GM23338 (cell line): ENCODE data around the gene PTPRC. TPM values are rescaled to one million over a fixed set of nuclear protein-coding genes. Genes with fewer than 3 reads are reported as not detected.
A peak's percentile ranks its signal among the peaks of the same experiment; 100 is the strongest.

Experiments
- ATAC-seq: fragments of 200-7000 bp; cut with Tn5 transposase; 3 replicates; pipeline ENCODE4 v1.9.1; 2020
- DNase-seq: peaks from one replicate; pipeline ENCODE4 v3.0.0-alpha.2; 2015; ENCODE audit warnings: low spot score
- H2AFZ ChIP-seq: fragments of 200-600 bp; sonication (generic); 2 replicates; pipeline ENCODE4 v1.8.0; 2016; ENCODE audit warnings: antibody characterized with exemption, mild to moderate bottlenecking, moderate library complexity
- H3F3A ChIP-seq: fragments of 200-600 bp; sonication (generic); replicated peaks from 2 replicates; pipeline ENCODE4 v1.8.0; 2017; ENCODE audit warnings: antibody characterized with exemption, mixed run types, low read depth
- H3K27ac ChIP-seq: fragments of 200-600 bp; sonication (generic); 2 replicates; pipeline ENCODE4 v1.6.1; 2016; ENCODE audit warnings: low read depth
- H3K27me3 ChIP-seq: fragments of 200-600 bp; sonication (generic); 2 replicates; pipeline ENCODE4 v1.8.0; 2016; ENCODE audit warnings: mild to moderate bottlenecking, mixed run types, moderate library complexity; ENCODE audit not compliant: insufficient read depth
- H3K36me3 ChIP-seq: fragments of 200-600 bp; sonication (generic); 2 replicates; pipeline ENCODE4 v1.8.0; 2016; ENCODE audit warnings: mild to moderate bottlenecking; ENCODE audit not compliant: insufficient read depth
- H3K4me1 ChIP-seq: fragments of 200-600 bp; sonication (generic); 2 replicates; pipeline ENCODE4 v1.8.0; 2016; ENCODE audit warnings: mild to moderate bottlenecking, moderate library complexity; ENCODE audit not compliant: insufficient read depth
- H3K4me2 ChIP-seq: fragments of 200-600 bp; sonication (generic); 2 replicates; pipeline ENCODE4 v1.7.1; 2017; ENCODE audit warnings: mixed run types
- H3K4me3 ChIP-seq: fragments of 200-600 bp; sonication (generic); 2 replicates; pipeline ENCODE4 v1.6.1; 2016; ENCODE audit warnings: mixed run types
- H3K79me2 ChIP-seq: fragments of 200-600 bp; sonication (generic); replicated peaks from 2 replicates; pipeline ENCODE4 v1.8.0; 2017; ENCODE audit warnings: mild to moderate bottlenecking; ENCODE audit not compliant: insufficient read depth
- H3K9me2 ChIP-seq: fragments of 200-600 bp; sonication (generic); 2 replicates; pipeline ENCODE4 v1.8.0; 2017; ENCODE audit not compliant: insufficient read depth
- H4K20me1 ChIP-seq: fragments of 200-600 bp; sonication (generic); replicated peaks from 2 replicates; pipeline ENCODE4 v1.8.0; 2017; ENCODE audit warnings: mild to moderate bottlenecking; ENCODE audit not compliant: insufficient read depth
- H3K27ac Mint-ChIP-seq: 2 replicates; pipeline ENCODE4 v1.8.0; 2020; ENCODE audit warnings: inconsistent platforms, mild to moderate bottlenecking, moderate library complexity, mixed read lengths
- H3K27me3 Mint-ChIP-seq: 3 replicates; pipeline ENCODE4 v1.8.0; 2022; ENCODE audit warnings: low read depth, mild to moderate bottlenecking, moderate library complexity, mixed read lengths, inconsistent platforms; ENCODE audit not compliant: insufficient read depth, poor library complexity
- H3K36me3 Mint-ChIP-seq: 3 replicates; pipeline ENCODE4 v1.8.0; 2021; ENCODE audit warnings: low read depth, mild to moderate bottlenecking, inconsistent platforms, moderate library complexity, mixed read lengths
- H3K4me1 Mint-ChIP-seq: 3 replicates; pipeline ENCODE4 v1.8.0; 2020; ENCODE audit warnings: mild to moderate bottlenecking, inconsistent platforms, mixed read lengths
- H3K4me3 Mint-ChIP-seq: 3 replicates; pipeline ENCODE4 v1.8.0; 2021; ENCODE audit warnings: moderate library complexity, mild to moderate bottlenecking, inconsistent platforms, mixed read lengths
- H3K9me3 Mint-ChIP-seq: 3 replicates; pipeline ENCODE4 v1.8.0; 2020; ENCODE audit warnings: moderate library complexity, mild to moderate bottlenecking, inconsistent platforms, mixed read lengths
- CREB1 ChIP-seq: fragments of 250-450 bp; sonication (Bioruptor Pico); IDR thresholded peaks from 2 replicates; pipeline ENCODE4 v1.5.0; 2020; ENCODE audit warnings: low read depth, mild to moderate bottlenecking, moderate library complexity
- CTCF ChIP-seq, 2 experiments: fragments of 200-600 bp in 1 of 2; sonication (generic) in 1 of 2; conservative IDR thresholded peaks; 2 replicates each; pipeline versions ENCODE4 v1.5.1 to v1.6.1; 2016 to 2017; ENCODE audit warnings: antibody characterized with exemption in 2 of 2, low read depth in 2 of 2, mild to moderate bottlenecking in 2 of 2, moderate library complexity in 1 of 2
- ETS1 ChIP-seq: IDR thresholded peaks from 2 replicates; pipeline ENCODE4 v1.6.1; 2016; ENCODE audit warnings: antibody characterized with exemption
- EZH2 ChIP-seq: fragments of 200-600 bp; sonication (generic); IDR thresholded peaks from one replicate; pipeline ENCODE4 v1.8.0; 2017; ENCODE audit warnings: antibody characterized with exemption, mild to moderate bottlenecking, low read depth; ENCODE audit not compliant: unreplicated experiment
- EZH2phosphoT487 ChIP-seq: fragments of 200-600 bp; sonication (generic); IDR thresholded peaks from one replicate; pipeline ENCODE4 v1.8.1; 2018; ENCODE audit warnings: antibody characterized with exemption; ENCODE audit not compliant: unreplicated experiment
- JUNB ChIP-seq: IDR thresholded peaks from one replicate; pipeline ENCODE4 v1.6.1; 2016; ENCODE audit warnings: antibody characterized with exemption; ENCODE audit not compliant: unreplicated experiment
- NANOG ChIP-seq: IDR thresholded peaks from 2 replicates; pipeline ENCODE4 v1.6.1; 2016; ENCODE audit warnings: antibody characterized with exemption, borderline replicate concordance
- POLR2AphosphoS5 ChIP-seq: IDR thresholded peaks from 2 replicates; pipeline ENCODE4 v1.6.1; 2016; ENCODE audit warnings: antibody characterized with exemption, low read depth
- REST ChIP-seq: IDR thresholded peaks from one replicate; pipeline ENCODE4 v1.6.1; 2018; ENCODE audit warnings: antibody characterized with exemption; ENCODE audit not compliant: unreplicated experiment
- STAT1 ChIP-seq: IDR thresholded peaks from one replicate; pipeline ENCODE4 v1.6.1; 2016; ENCODE audit warnings: antibody characterized with exemption; ENCODE audit not compliant: unreplicated experiment
- ZNF114 ChIP-seq: fragments of 250-450 bp; sonication (Bioruptor Pico); IDR thresholded peaks from 2 replicates; pipeline ENCODE4 v1.5.0; 2020; ENCODE audit warnings: mild to moderate bottlenecking, moderate library complexity
- ZNF331 ChIP-seq: fragments of 250-450 bp; sonication (Bioruptor Pico); IDR thresholded peaks from 2 replicates; pipeline ENCODE4 v1.5.0; 2020; ENCODE audit warnings: low read depth, mild to moderate bottlenecking, moderate library complexity
- ZNF462 ChIP-seq: fragments of 250-450 bp; sonication (Bioruptor Pico); IDR thresholded peaks from 2 replicates; pipeline ENCODE4 v1.5.0; 2020; ENCODE audit warnings: mild to moderate bottlenecking, moderate library complexity
- polyA plus RNA-seq: library from polyadenylated mRNA; unstranded; fragments of >200 nt; fragmentation: Nextera tagmentation; extraction: Ambion mirVana; gene quantifications from 2 replicates; pipeline ENCODE4 v1.2.1, GENCODE V29; 2016
- total RNA-seq: library from RNA; depleted of rRNA; stranded (reverse); fragments of >200 nt; shearing (Covaris generic); gene quantifications from 2 replicates; pipeline ENCODE4 v1.2.3, GENCODE V29; 2014

Gene PTPRC
- total and polyA plus RNA-seq, 2 experiments from 2014 or later, result 0.10 to 0.52 TPM

GRCh38 chr1:198672124-198672523 lies 33.3 kb downstream of the PTPRC start:
- Histone ChIP-seq H4K20me1 (no peaks in the 10 kb centered on the region), H3F3A (no peaks in the 10 kb centered on the region), H3K4me3 (no peak overlapping the region), H2AFZ (peak overlapping the region; percentile 39; the same call in 1 of the 2 replicates), H3K79me2 (no peaks in the 10 kb centered on the region), H3K4me1 (peaks cover 3% of the 10 kb centered on the region; the same call in 1 of the 2 replicates), H3K27me3 (no peaks in the 10 kb centered on the region), H3K4me2 (no peak overlapping the region), H3K9me2 (no peaks in the 10 kb centered on the region), H3K36me3 (no peaks in the 10 kb centered on the region), H3K27ac (no peak overlapping the region)
- H3K4me3 Mint-ChIP-seq, result no peak overlapping the region
- no peaks in the 10 kb centered on the region for H3K36me3 Mint-ChIP-seq
- no peak for ATAC-seq
- peaks cover 1% of the 10 kb centered on the region for H3K27me3 Mint-ChIP-seq
- TF ChIP-seq STAT1, result no peak
- TF ChIP-seq REST, result no peak
- no peak for TF ChIP-seq ZNF114 (CRISPR knock-in tag)
- no peak for TF ChIP-seq NANOG
- TF ChIP-seq EZH2, result no peak
- no peak for TF ChIP-seq POLR2AphosphoS5
- no peak for TF ChIP-seq ETS1
- no peak for TF ChIP-seq EZH2phosphoT487
- no peak for TF ChIP-seq ZNF331 (CRISPR knock-in tag)
- TF ChIP-seq CTCF (conservative IDR thresholded peaks at IDR 0.05; ENCODE audit: low read depth in 2 of 2), result no peak
- no peak for TF ChIP-seq CREB1 (CRISPR knock-in tag)
- no peak for TF ChIP-seq ZNF462
- no peak for TF ChIP-seq JUNB
- no peak for DNase-seq
- no peaks in the 10 kb centered on the region for H3K9me3 Mint-ChIP-seq
- peaks cover 22% of the 10 kb centered on the region; the same call in 2 of the 3 replicates for H3K4me1 Mint-ChIP-seq
- no peak overlapping the region for H3K27ac Mint-ChIP-seq
